ENCODE data around the gene COMMD2.

- TF ChIP-seq CTCF (IDR thresholded peaks at IDR 0.05): no peak
- TF ChIP-seq EP300 (IDR thresholded peaks at IDR 0.05): no peak
- TF ChIP-seq POLR2AphosphoS5 (IDR thresholded peaks at IDR 0.05): no peak
These were observed 7.7 kb downstream of the COMMD2 start for GRCh38 chr3:149744606-149745005.
